MM.1S (cell line): ENCODE measurements around the gene ZCCHC24.

Experiments
- CTCF ChIP-seq: fragments of 300-600 bp; sonication (generic); IDR thresholded peaks from 2 replicates; pipeline ENCODE4 v1.5.1; 2016; ENCODE audit warnings: antibody characterized with exemption, low read length, mixed read lengths
- EZH2phosphoT487 ChIP-seq: fragments of 300-600 bp; sonication (generic); IDR thresholded peaks from 2 replicates; pipeline ENCODE4 v1.6.1; 2018; ENCODE audit warnings: antibody characterized with exemption, low read length

DNA sequence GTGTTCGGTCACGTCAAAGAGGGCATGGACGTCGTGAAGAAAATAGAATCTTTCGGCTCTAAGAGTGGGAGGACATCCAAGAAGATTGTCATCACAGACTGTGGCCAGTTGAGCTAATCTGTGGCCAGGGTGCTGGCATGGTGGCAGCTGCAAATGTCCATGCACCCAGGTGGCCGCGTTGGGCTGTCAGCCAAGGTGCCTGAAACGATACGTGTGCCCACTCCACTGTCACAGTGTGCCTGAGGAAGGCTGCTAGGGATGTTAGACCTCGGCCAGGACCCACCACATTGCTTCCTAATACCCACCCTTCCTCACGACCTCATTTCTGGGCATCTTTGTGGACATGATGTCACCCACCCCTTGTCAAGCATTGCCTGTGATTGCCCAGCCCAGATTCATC lies 91.7 kb downstream of the ZCCHC24 start:
- no peak for TF ChIP-seq CTCF
- TF ChIP-seq EZH2phosphoT487 = no peak
